GM12872 (cell line): ENCODE measurements around the gene KMT2D.

Source experiments
- TF ChIP-seq, protein P1 (sequence below): IDR thresholded peaks from 3 replicates; pipeline ENCODE4 v1.5.1; 2011; ENCODE audit warnings: low read depth, mild to moderate bottlenecking, low read length, moderate library complexity; ENCODE audit not compliant: insufficient read depth

Gene KMT2D

DNA sequence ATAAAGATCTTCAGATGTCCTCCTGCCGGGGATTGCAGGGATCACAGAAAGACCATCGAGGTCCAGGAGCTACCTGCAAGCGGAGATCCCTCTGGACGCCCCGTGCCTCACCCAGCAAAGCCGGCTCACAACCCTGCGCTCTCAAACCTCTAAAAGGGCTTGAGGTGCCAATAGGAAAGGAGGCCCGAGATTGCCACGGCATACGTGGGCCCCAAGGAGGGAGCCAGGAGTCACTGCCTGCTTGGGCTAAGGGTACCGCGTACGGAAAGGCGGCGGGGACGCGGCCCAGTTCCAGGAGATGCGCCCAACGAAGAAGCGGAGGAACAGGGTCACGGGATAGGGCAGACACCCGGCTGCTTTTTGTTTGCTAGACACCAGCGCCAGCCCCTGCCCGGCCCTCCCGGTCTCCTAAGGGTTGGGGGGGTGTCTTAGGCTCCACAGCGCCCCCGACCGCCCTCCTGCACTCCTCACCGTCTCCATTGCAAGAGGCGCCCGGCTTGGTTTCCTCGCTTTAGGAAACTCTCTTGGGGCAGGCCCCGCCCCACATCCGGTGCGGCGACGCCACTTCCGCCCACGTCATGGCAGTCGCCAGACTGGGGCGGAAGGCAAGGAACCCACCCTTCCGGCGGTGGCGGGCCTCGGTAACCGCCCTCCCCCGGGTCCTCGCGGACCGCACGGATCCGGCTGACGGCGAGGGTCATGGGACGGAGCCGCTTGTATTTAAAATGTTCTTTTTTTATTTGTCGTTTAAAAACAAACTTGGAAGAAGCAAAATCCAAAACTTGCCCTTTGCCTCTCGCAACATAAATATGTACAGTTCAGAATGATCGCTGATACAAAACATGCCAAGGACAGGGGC, 42.1 kb downstream of the KMT2D start, which contains the start of gene PRKAG1:
PRKAG1 (minus strand) TSS at position 516 of the 859 bp plus-strand sequence; CDS start at position 480, 36 bp downstream.
- TF ChIP-seq, protein P1, sequence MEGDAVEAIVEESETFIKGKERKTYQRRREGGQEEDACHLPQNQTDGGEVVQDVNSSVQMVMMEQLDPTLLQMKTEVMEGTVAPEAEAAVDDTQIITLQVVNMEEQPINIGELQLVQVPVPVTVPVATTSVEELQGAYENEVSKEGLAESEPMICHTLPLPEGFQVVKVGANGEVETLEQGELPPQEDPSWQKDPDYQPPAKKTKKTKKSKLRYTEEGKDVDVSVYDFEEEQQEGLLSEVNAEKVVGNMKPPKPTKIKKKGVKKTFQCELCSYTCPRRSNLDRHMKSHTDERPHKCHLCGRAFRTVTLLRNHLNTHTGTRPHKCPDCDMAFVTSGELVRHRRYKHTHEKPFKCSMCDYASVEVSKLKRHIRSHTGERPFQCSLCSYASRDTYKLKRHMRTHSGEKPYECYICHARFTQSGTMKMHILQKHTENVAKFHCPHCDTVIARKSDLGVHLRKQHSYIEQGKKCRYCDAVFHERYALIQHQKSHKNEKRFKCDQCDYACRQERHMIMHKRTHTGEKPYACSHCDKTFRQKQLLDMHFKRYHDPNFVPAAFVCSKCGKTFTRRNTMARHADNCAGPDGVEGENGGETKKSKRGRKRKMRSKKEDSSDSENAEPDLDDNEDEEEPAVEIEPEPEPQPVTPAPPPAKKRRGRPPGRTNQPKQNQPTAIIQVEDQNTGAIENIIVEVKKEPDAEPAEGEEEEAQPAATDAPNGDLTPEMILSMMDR: peak; percentile 64

DNA sequence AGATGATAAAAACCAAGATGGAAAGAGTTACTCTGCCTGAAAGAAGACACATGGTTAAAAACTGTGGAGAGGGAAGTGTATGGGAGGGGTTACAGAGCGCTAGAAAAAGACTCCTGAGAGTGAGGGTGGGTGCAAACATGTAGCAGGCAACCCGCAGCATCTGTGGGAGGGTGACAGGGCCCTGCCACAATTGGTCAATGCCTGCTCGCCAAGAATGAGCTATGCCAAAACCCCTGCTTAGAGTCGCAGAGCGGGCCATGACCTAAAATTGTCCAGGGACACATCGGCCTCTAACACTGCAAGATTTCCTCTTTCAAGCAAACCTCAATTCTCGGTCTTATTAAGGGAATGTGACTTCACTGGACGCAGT, 42.7 kb downstream of the KMT2D start:
- TF ChIP-seq, protein P1: no peak

DNA sequence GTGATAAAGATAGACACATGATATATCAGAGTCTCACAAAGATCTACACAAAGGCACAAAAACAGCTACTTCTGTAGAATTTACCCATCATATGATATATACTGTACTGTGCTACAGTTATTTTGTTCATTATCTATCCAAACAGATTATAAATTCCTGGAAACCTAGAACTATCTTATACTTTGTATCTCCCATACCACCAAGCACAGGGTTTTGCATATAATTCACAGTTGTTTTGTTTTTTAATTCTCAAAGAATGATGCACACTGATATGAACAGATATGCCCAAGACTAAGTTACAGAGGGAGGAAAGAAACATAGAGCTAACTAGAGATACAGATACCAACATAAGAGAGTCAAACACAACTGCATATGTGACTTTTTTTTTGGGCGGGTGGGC, 45.4 kb downstream of the KMT2D start:
- TF ChIP-seq, protein P1: no peak

DNA sequence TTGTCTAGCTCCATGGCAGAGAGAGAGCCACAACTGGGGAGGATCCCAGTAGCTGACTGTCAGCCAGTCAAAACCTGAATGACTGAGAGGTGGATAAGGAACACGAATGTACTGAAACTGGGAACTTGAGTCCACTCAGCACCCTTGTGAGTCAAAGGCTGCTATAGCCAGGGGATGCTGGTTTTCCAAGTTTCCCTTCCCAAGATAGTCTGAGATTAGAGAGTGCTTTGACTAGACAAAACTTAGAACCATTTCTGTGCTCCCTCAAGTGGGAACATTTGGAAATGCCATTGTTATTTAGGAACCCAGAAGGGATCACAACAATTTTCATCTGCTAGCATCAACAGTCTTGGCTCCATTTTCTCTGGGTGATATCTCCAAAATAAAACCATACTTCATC, 46.0 kb downstream of the KMT2D start:
- TF ChIP-seq, protein P1: no peak

DNA sequence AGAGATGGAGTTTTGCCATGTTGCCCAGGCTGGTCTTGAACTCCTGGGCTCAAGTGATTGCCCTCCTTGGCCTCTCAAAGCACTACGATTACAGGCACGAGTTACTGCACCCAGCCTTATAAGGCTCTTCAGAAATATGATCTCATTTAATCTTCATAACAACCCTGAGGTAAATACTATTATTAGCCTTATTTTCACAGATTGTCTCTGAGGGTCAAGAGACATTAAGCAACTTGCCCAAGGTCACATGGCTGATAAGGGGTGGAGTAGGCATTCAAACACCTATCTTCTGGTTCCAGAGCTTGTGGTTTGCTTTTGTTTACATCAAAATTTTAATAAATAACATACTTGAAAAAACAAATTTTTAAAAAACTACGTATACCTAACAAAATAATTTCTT, 47.2 kb downstream of the KMT2D start:
- TF ChIP-seq, protein P1: no peak

DNA sequence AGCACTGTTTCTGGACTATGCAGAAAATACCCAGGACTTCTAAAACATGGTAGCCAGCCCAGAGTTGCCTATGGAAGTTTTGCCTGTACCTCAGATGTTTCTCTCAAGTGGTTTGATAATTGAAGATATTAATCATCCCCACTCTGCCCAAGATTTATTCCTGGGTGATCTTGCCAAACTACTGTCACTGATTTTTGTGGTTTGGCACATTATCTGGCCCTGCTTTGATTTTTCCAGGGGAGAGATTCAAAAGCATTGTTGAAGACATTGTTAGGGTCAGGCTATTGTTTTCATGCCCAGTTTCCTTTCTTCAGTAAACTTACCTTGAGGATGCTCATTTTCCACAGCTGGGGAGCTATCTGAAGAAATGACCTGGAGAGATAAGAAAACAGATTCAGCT, 47.9 kb downstream of the KMT2D start:
- TF ChIP-seq, protein P1: no peak
